GM19099 (cell line): ENCODE measurements around the gene LSR.

Source experiments
- POLR2A ChIP-seq: IDR thresholded peaks from 3 replicates; pipeline ENCODE4 v1.6.1; 2011; ENCODE audit warnings: low read depth; ENCODE audit not compliant: insufficient read length; ENCODE audit errors: extremely low read depth

The LSR gene

DNA sequence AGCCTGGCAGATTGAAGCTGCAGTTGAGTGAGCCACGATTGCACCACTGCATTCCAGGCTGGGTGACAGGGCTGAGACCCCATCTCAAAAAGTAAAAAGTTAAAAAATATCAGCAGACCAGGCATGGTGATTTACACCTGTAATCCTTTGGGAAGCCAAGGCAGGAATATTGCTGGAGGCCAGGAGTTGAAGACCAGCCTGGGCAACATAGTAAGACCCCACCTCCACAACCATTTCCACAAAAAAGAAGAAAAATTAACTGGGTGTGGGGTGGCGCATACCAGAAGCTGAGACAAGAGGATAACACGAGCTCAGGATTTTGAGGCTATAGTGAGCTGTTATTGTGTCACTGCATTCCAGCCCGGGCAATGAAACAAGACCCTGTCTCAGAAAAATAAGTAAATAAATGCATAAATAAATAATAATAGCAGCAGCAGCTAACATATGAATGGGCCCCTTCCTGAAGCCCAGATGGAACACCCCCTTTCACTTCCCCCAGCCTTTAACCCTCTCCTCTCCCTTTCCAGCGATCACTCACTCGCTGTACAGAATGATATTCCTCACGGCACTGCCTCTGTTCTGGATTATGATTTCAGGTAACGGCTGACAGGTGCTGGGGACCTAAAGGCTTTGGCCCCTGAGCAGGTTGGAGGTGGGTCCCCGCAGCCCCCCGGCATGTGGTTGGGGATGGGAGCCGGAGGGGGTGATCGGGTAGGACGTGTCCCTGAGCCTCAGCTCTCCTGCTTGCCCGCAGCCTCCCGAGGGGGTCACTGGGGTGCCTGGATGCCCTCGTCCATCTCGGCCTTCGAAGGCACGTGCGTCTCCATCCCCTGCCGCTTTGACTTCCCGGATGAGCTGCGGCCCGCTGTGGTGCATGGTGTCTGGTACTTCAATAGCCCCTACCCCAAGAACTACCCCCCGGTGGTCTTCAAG lies 46.3 kb downstream of the LSR start:
- no peak for TF ChIP-seq POLR2A

DNA sequence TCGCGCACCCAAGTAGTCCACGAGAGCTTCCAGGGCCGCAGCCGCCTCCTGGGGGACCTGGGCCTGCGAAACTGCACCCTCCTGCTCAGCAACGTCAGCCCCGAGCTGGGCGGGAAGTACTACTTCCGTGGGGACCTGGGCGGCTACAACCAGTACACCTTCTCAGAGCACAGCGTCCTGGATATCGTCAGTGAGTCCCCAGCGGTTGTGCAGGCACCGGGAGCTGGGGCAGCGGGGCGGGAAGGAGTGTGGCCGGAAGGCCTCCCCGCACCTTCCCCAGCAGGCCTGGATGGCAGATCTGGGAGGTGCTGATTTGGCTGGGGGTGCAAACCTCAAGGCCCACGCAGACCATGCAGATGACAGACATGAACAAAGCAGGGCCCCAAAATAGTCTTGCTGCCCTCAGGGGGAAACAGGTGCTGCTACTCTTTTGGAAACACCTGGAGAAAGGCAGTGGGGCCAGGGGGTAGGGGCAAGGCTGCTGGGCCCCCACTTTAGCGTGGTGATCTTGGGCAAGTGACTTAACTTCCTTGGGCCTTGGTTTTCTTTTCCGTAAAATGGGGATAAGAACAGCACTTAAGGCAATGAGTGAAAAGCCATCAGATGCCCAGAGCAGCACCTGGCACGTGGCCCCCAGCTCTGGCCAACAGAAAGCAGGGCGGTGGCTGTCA lies 47.1 kb downstream of the LSR start:
- no peak for TF ChIP-seq POLR2A

DNA sequence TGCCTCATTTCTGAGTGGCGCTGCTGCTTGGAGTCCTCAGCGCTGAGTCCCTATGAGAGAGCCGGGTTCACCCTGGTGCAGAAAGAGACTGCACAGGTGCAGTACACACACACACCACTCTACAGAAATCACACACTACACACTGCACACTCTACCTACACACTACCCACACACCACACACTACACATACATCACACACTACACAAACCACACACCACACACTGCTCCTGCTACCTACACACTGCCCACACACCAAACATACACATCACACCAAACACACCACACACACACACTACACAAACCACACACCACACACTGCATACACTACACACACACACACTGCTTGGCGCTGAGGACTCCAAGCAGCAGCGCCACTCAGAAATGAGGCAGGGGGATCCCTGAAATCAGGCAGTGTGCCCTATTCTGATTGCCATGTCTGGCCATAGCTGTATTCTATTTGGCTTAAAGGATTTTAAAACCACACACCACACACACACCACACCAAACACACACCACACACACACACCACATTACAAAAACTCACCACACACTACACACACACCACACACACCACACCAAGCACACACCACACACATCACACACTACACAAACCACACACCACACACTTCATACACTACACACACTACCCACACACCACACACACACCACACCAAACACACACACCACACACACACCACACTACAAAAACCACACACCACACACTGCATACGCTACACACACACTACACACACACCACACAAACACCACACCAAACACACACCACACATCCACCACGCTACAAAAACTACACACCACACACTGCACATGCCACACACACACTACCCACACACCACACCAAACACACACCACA lies 48.1 kb downstream of the LSR start:
- TF ChIP-seq POLR2A, result no peak

DNA sequence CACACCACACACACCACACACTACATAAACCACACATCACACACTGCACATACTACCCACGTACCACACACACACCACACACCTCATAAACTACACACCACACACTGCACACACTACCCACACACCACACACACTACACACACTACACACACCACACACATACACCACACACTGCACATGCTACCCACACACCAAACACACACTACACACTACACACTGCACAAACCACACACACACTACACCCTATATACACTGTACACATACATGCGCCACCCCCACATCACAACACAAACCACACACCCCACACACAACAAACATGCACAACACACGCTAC lies 48.7 kb downstream of the LSR start:
- TF ChIP-seq POLR2A, result no peak

DNA sequence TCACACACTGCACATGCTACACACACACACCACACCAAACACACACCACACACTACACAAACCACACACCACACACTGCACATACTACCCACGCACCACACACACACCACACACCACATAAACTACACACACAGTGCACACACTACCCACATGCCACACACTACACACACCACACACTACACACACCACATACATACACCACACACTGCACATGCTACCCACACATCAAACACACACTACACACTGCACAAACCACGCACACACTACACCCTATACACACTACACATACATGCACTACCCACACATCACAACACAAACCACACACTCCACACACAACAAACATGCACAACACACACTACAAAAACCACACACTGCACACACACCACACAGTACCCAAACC lies 49.1 kb downstream of the LSR start:
- no peak for TF ChIP-seq POLR2A

DNA sequence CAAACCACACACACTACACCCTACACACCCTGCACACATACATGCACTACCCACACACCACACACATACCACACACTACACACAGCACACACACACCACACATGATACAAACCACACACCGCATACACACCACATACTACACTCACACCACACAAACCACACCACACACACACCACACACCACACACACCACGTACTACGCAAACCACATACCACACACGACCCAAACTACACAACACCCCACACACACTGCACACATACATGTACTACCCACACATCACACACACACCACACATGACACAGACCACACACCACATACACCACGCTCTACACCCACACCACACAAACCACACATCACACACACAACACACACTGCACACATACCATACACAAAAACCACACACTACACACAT lies 49.8 kb downstream of the LSR start:
- TF ChIP-seq POLR2A, result no peak

DNA sequence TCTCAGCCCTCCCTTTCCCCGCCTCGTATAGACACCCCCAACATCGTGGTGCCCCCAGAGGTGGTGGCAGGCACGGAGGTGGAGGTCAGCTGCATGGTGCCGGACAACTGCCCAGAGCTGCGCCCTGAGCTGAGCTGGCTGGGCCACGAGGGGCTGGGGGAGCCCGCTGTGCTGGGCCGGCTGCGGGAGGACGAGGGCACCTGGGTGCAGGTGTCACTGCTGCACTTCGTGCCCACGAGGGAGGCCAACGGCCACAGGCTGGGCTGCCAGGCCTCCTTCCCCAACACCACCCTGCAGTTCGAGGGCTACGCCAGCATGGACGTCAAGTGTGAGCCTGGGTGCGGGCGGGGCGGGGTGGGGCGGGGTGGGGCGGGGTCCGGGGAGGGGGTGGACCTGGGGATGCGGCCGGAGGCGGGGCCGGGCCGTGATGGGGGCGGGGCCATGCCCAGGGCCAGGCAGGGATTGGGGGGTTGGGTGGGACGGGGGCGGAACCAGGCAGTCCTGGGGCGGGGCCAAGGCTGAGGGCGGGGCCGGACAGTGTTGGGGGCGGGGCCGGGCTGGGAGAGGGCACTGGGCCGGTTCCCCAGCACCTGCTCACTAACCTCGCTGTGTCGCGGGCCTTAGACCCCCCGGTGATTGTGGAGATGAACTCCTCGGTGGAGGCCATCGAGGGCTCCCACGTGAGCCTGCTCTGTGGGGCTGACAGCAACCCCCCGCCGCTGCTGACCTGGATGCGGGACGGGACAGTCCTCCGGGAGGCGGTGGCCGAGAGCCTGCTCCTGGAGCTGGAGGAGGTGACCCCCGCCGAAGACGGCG lies 50.9 kb downstream of the LSR start:
- no peak for TF ChIP-seq POLR2A

DNA sequence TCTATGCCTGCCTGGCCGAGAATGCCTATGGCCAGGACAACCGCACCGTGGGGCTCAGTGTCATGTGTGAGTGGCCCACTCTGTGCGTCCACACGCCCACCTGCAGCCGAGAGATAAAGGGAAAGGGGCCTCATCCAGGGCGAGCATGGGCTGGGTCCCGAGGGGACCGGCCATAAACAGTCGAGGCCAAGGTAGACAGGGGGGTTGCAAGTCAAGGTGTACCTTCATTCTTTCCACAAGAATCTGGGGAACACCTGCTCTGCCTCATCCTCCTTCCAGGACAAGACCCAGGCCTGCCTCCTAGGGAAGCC lies 51.5 kb downstream of the LSR start:
- no peak for TF ChIP-seq POLR2A

DNA sequence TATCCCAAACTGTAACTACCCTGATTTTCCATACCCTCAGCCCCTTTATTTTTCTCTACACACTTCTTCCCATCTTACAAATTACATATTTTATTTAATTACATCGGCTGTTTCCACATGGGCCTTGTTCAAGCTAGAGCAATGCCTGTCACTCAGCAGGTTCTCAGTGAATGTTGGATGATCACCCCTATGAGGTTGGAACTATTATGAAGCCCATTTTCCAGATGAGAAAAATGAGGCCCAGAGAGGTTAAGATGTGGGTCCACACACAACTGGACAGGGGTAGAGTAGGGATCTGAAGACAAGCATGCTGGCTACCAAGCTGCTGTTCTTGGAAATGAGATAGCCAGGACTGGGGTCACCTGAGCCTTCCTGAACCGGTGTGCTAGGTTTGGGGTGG lies 53.2 kb downstream of the LSR start:
- TF ChIP-seq POLR2A, result no peak

DNA sequence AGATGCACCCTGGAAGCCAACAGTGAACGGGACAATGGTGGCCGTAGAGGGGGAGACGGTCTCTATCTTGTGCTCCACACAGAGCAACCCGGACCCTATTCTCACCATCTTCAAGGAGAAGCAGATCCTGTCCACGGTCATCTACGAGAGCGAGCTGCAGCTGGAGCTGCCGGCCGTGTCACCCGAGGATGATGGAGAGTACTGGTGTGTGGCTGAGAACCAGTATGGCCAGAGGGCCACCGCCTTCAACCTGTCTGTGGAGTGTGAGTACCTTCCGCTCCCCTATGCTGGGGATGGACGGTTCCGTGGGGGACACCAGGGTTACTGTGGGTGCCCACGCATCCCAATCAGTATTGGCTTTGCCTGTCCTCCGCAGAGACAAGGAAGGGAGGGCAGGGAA lies 53.6 kb downstream of the LSR start:
- no peak for TF ChIP-seq POLR2A

DNA sequence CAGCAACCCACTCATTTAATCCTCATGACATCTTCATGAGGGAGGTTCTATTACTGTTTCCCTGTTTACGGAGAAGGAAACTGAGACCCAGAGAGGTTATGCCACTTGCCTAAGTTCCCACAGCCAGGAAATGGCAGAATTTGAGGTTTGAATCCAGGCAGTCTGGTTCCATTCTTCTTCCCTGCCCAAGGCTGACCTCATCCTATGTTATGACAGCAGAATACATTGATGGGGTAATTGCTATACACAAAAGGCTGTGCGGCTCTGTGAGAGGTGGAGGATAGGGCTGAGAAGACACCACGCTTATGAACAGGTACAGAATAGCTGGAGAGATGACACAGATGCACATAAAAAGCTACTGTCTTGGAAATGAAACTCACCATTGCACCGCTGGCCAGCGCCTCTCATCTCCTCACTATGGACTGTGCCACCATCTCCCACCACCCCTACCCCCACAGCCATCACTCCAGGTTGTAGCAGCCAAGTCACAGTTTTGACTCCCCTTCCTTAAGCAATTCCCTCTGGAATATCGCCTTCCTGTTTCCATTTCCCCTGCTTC lies 54.6 kb downstream of the LSR start:
- no peak for TF ChIP-seq POLR2A

DNA sequence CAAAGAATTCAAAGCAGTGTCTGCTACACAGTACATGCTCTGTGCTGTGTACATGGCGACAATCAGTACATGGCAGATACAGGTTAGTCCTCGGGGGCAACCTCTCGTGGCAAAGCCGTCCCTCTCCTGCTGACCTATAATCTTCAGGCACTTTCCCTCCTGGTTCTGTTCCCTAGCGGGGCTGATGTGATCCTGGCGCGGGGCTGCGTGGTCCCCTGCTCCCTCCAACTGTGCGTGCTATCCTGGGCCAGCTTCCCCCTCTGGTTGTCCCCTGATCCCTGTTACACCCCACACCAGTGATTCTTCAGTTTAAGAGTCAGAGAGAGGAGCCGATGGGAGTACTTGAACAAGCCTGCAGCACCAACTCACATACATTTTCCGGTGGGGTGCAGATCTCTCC lies 55.2 kb downstream of the LSR start:
- no peak for TF ChIP-seq POLR2A

DNA sequence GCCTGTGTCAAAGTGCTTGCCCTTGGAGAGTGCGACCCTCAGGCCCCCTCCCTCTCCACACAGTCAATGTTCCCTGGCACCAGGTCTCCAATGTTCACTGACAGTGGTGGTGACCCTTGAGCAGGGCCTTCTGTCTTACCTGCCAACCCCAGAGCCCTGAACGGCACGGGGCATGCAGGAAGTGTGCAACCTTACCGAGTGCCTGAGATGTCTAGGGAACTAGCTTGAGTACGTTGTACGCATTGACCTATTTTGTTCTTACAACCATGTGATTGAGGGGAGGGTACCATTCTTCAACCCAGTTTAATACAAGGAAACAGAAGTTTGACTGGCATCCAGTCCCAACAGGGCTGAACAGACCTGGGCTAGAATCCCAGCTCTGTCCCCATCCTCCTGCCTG lies 56.4 kb downstream of the LSR start:
- TF ChIP-seq POLR2A, result no peak

DNA sequence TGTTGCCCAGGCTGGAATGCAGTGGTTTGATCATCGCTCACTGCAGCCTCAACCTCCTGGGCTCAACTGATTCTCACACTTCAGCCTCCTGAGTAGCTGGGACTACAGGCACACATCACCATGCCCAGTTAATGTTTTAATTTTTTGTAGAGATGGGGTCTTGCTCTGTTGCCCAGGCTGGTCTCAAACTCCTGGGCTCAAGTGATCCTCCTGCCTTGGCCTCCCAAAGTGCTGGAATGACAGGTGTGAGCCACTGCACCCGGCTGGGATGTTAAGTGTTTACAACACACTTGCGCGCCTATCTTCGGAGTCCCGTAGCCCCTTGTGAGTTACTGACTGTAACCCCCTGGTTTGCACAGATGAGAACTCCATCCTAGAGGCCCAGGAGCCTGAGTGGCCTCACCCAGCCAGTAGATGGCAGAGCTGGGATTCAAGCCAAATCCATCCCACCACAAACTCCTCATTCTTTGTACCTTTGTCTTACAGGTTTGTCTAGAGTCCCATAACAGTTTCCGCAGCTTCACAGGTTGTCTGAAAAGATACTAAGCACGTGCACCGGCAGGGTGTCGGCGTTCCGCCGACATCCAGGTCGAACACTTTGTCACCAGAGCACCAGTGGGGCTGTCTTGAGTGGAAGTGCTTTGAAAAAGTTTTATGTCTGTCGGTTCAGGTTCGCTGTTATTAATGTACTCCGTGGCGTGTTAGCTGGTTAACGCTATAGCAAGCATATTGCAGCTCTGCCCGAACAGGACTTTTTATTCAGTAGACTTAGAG lies 57.9 kb downstream of the LSR start:
- no peak for TF ChIP-seq POLR2A

DNA sequence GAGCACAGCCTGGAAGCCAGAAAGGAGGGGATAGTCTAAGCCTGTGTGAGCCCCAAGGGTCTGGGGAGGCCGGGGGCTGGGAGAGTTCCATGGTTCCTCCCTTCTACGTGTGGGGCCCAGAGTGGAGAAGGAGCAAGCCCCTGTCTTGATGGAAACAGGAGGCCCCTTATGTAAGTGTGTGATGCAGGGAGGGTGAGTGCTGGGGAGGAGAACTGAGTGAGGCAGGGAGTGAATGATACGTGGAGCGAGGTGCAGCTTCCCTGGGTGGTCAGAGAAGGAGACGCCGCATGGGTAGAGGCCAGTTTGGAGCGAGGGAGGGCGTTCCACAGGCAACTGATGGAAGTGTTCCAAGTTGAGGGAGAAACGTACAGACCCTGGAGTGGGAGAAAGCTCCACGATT lies 59.1 kb downstream of the LSR start:
- TF ChIP-seq POLR2A, result no peak

DNA sequence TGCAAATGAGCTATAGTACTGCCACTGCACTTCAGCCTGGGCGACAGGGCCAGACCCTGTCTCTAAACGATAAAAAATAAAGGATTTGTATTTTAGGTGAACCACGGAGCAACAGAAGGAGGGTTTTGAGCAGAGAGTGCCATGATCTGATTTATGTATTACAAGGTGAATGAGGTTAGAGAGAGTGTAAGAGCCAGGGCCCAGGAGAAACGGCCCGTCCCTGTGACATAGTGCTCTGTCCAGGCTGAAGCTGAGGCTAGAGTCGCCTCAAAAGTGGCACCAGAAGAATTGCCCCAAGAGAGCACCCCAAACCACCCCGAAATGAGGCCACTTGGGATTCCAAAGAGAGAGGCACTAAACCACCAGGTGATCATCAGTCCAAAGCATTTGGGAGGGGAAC lies 60.1 kb downstream of the LSR start:
- TF ChIP-seq POLR2A, result no peak
